DND-41 (cell line): Measurements from ENCODE around the gene PLSCR3.

Experiments
- CTCF ChIP-seq: IDR thresholded peaks from 2 replicates; pipeline ENCODE4 v1.5.1; 2012; ENCODE audit warnings: borderline replicate concordance, low read length, moderate library complexity, mild to moderate bottlenecking; ENCODE audit not compliant: poor library complexity, severe bottlenecking; ENCODE audit errors: extremely low read depth
- EZH2 ChIP-seq: IDR thresholded peaks from 3 replicates; pipeline ENCODE4 v1.6.1; 2012; ENCODE audit warnings: borderline replicate concordance, low read depth, mild to moderate bottlenecking, moderate library complexity, low read length, inconsistent platforms; ENCODE audit not compliant: severe bottlenecking

DNA sequence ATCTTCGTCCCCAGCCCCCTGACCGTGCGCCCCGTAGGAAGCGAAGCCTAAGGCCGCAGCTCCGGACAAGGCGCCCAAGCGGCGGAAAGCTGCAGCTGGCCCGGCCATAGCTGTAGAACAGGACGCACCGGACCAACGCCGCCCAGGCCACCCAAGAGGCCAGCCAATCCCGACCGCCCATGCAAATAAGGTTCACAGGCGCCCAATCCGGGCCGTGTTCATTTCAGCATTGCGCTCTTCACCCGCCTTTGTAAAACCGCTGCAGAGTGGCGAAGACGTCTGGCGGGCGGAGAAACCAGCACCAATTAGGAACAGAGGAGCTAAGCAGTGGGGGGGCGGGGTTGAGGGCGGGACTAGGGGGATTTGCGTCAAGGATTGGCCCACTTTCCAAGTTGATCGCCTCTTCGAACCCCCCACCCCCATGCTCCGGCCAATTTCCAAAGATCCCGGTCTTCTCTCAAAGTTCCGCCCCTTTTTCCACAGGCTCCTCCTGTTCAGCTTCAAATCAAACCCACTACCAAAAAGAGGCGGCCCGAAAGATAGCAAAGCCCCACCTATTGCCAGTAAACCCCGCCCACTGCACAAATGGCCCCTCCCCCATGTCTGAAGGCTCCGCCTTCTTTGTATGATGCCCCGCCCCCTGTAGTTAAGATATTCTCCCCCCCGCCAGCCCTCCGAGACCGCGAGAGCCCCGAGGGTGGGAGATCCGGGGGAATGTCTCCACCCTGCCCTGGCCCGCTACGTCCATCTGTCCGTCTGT lies 9.8 kb upstream of the PLSCR3 start, which contains the start of gene TMEM256:
- TF ChIP-seq CTCF (no peak), EZH2 (no peak)
